ENCODE results near the gene FOXL3. TPM values are rescaled to one million over a fixed set of nuclear protein-coding genes. Genes with fewer than 3 reads are reported as not detected.

Gene FOXL3
- total and polyA plus RNA-seq, 3 donors from 2014 or later: 4.5 to 37.7 (median 14.5) TPM

DNA sequence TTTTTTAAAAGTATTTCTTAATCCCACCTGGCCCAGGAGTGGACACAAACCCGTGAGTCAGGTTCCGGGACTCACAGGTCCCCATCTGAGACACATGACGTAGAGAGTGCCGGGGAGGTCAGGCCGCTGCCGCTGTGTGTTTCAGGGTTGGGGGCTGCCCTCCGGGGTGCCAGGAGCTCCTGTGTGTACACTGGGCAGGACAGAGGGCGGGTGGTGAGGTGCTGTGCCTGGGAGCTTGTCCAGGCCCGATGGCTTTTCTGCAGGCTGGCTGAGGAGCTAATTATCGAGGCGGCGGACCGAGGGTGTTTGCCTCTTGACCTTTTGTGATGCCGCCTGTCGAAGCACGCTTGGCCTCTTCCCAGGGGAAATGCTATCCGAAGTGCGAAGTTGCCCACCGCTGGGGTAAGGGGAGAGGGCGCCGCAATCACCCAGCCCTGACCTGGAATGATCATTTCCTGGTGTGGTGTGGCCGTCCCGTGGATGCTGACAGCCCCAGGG is 42.1 kb downstream of the FOXL3 start:
- Histone ChIP-seq H3K4me3 (peak overlapping the region in 1 of 2 donors; percentile 61), H3K27ac (no peak overlapping the region), H3K27me3 (no peaks in the 10 kb centered on the region), H3K9me3 (no peaks in the 10 kb centered on the region), H3K4me1 (peaks cover 9% of the 10 kb centered on the region), H3K36me3 (ENCODE audit: low read depth, missing control alignments) (no peaks in the 10 kb centered on the region)
- TF ChIP-seq CTCF (IDR thresholded peaks at IDR 0.05): no peak
- TF ChIP-seq POLR2A (IDR thresholded peaks at IDR 0.05): no peak
- no peak for DNase-seq
- intact Hi-C loops (cut with DNase I; ENCODE audit: low total_unique reads): loop anchor here (5.0 to 10.0 kb wide), 2 partner anchors 193 to 440 kb away; no protein-coding TSS in a partner anchor
- 60 to 65% methylated on average over 9 to 23 of the region's 23 CpGs for WGBS, 2 donors

DNA sequence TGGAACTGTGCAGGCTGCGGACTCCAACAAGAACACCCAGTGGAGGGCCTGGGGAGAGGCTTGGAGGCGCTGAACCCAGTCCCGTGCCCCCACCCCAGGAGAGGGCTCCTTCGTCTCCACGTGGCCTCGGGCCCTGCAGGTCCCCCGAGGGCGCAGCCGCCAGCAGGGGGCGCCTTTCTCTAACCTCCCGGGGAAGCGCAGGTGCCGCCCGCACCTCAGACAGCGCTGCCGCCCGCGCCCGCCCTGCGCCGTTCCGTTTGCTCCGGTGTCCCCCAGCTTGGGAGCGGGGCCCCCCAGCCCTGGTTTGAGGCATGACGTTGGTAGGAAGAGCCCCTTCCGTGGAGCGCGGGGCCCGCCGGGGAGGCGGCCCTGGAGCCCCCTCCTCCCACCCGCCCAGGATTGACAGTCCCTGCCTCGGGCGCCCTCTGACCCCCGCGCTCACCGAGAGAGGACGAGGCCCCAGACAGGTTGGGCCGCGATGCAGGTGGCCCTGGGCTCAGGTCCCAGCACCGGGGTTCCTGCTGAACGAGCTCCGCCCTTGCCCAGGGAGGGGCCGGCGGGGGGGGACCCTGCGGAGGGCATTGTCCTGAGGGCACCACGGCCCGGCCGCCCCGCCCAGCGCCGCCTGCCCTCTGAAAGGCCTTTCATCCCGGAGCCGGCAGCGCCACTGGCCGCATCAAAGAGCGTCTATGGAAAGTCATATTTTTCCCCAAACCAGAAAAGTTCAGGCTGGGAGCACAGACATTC is 42.8 kb downstream of the FOXL3 start:
- Histone ChIP-seq H3K4me3 (peak overlapping the region; percentile 45 to 61), H3K36me3 (ENCODE audit: low read depth, missing control alignments) (no peaks in the 10 kb centered on the region), H3K27me3 (no peaks in the 10 kb centered on the region), H3K9me3 (no peaks in the 10 kb centered on the region), H3K27ac (no peak overlapping the region), H3K4me1 (peaks cover 9% of the 10 kb centered on the region)
- no peak for TF ChIP-seq POLR2A (IDR thresholded peaks at IDR 0.05)
- TF ChIP-seq CTCF (IDR thresholded peaks at IDR 0.05): peak; percentile 85 to 94 (median 88)
- peak; percentile 89 for DNase-seq
- WGBS, 2 donors: 3% methylated on average over 8 to 56 of the region's 57 CpGs
- intact Hi-C loops (cut with DNase I; ENCODE audit: low total_unique reads): loop anchor here (5.0 to 10.0 kb wide), 2 partner anchors 192 to 439 kb away; no protein-coding TSS in a partner anchor

GRCh38 chr7:333393-333764 is 43.4 kb downstream of the FOXL3 start:
- Histone ChIP-seq H3K36me3 (ENCODE audit: low read depth, missing control alignments) (no peaks in the 10 kb centered on the region), H3K4me3 (peak overlapping the region in 1 of 2 donors; percentile 61), H3K27ac (no peak overlapping the region), H3K4me1 (peaks cover 9% of the 10 kb centered on the region), H3K27me3 (no peaks in the 10 kb centered on the region), H3K9me3 (no peaks in the 10 kb centered on the region)
- intact Hi-C loops (cut with DNase I; ENCODE audit: low total_unique reads): loop anchor here (5.0 to 10.0 kb wide), 2 partner anchors 191 to 439 kb away; no protein-coding TSS in a partner anchor
- DNase-seq: peak; percentile 31
- whole genome bisulfite sequencing, 2 donors: 15 to 22% methylated on average over 16 to 17 of the region's 17 CpGs
- TF ChIP-seq POLR2A (IDR thresholded peaks at IDR 0.05): no peak
- TF ChIP-seq CTCF (IDR thresholded peaks at IDR 0.05): no peak

- Histone ChIP-seq H3K27ac (no peak overlapping the region), H3K4me3 (no peak overlapping the region), H3K9me3 (no peaks in the 10 kb centered on the region), H3K4me1 (peaks cover 9% of the 10 kb centered on the region), H3K36me3 (ENCODE audit: low read depth, missing control alignments) (no peaks in the 10 kb centered on the region), H3K27me3 (no peaks in the 10 kb centered on the region)
- no peak for DNase-seq
- intact Hi-C loops (cut with DNase I; ENCODE audit: low total_unique reads): loop anchor here (5.0 to 10.0 kb wide), 2 partner anchors 190 to 438 kb away; no protein-coding TSS in a partner anchor
- WGBS, 2 donors: 74 to 89% methylated on average over 16 of the region's 16 CpGs
- no peak for TF ChIP-seq CTCF (IDR thresholded peaks at IDR 0.05)
- no peak for TF ChIP-seq POLR2A (IDR thresholded peaks at IDR 0.05)
Measured at GRCh38 chr7:334618-335357, 44.8 kb downstream of the FOXL3 start.

All from testis (tissue), 3 donors.